Left lung (tissue), 10 donors: ENCODE data around the gene LKAAEAR1. TPM values are rescaled to one million over a fixed set of nuclear protein-coding genes. Genes with fewer than 3 reads are reported as not detected.

Source experiments
- ATAC-seq: fragments of 200-7000 bp; cut with Tn5 transposase; one replicate; pipeline ENCODE4 v1.9.1; 2020; ENCODE audit warnings: moderate library complexity
- DNase-seq, 4 donors: peaks; one replicate each; pipeline ENCODE4 v3.0.0-alpha.2; 2013 to 2020
- H3K27ac ChIP-seq, 2 donors: fragments of 200-600 bp; sonication (generic) in 1 of 2; one replicate each; pipeline versions ENCODE4 v1.5.0 to v1.8.0; 2020 to 2021
- H3K27me3 ChIP-seq, 2 donors: fragments of 200-600 bp; sonication (generic) in 1 of 2; one replicate each; pipeline versions ENCODE4 v1.5.0 to v1.8.0; 2020 to 2021
- H3K36me3 ChIP-seq, 2 donors: fragments of 200-600 bp; sonication (generic) in 1 of 2; one replicate each; pipeline versions ENCODE4 v1.5.0 to v1.8.0; 2020 to 2021
- H3K4me1 ChIP-seq, 2 donors: fragments of 200-600 bp; one replicate each; pipeline ENCODE4 v1.8.0; 2021
- H3K4me3 ChIP-seq, 2 donors: fragments of 200-600 bp; sonication (generic) in 1 of 2; one replicate each; pipeline versions ENCODE4 v1.5.0 to v1.8.0; 2020 to 2021; ENCODE audit warnings: mild to moderate bottlenecking in 1 of 2
- H3K9me3 ChIP-seq, 2 donors: fragments of 200-600 bp; sonication (generic) in 1 of 2; one replicate each; pipeline versions ENCODE4 v1.5.0 to v1.8.0; 2020 to 2021
- CTCF ChIP-seq, 2 donors: fragments of 200-600 bp; sonication (generic) in 1 of 2; IDR thresholded peaks; one replicate each; pipeline versions ENCODE4 v1.5.0 to v1.8.0; 2021; ENCODE audit warnings: antibody characterized with exemption in 2 of 2
- intact Hi-C, 2 donors: fragments of 100-400 bp; cut with DNase I; formaldehyde crosslinking; loops; one replicate each; pipeline versions ENCODE4 v1.11.2 to v1.14.2; 2022
- polyA plus RNA-seq, 6 donors: library from polyadenylated mRNA; unstranded; fragments of 120-200 nt; gene quantifications; one replicate each; pipeline ENCODE4 v1.2.1, GENCODE V29; 2013; ENCODE audit not compliant: insufficient read length in 6 of 6
- total RNA-seq, 2 donors: library from RNA; stranded (reverse); fragmentation: NEBNext Ultra II Directional; extraction: Animal tissue kit (Norgen Biotek cat#: 25700); gene quantifications; one replicate each; pipeline ENCODE4 v1.2.1, GENCODE V29; 2021
- donor health status: DM: no; HTN: yes; CAD: no.
- donor health status: DM: no; HTN: no; CAD: no.

The LKAAEAR1 gene
- total and polyA plus RNA-seq, 8 donors, result 0.38 to 0.70 (median 0.45) TPM; not detected in 1

GRCh38 chr20:64041040-64041780 lies 43.0 kb downstream of the LKAAEAR1 start:
- H3K27ac ChIP-seq, result peak overlapping the region in 1 of 2 donors; percentile 80
- H3K9me3 ChIP-seq, result no peaks in the 10 kb centered on the region
- H3K4me1 ChIP-seq, result peaks cover 21 to 50% of the 10 kb centered on the region in 2 donors
- no peak for TF ChIP-seq CTCF (IDR thresholded peaks at IDR 0.05)
- H3K27me3 ChIP-seq, result peaks cover 32 to 88% of the 10 kb centered on the region in 2 donors
- H3K4me3 ChIP-seq, result no peak overlapping the region
- intact Hi-C loops, result no loop called here
- no peak for DNase-seq
- H3K36me3 ChIP-seq, result no peaks in the 10 kb centered on the region
- no peak for ATAC-seq

- no peak for ATAC-seq
- intact Hi-C loops, result no loop called here
- DNase-seq, result no peak
- Histone ChIP-seq H3K27ac (peak overlapping the region in 1 of 2 donors; percentile 80), H3K9me3 (no peaks in the 10 kb centered on the region), H3K4me1 (peaks cover 21 to 50% of the 10 kb centered on the region in 2 donors), H3K27me3 (peaks cover 32 to 85% of the 10 kb centered on the region in 2 donors), H3K36me3 (peaks cover 0 to 2% of the 10 kb centered on the region in 2 donors), H3K4me3 (no peak overlapping the region)
- no peak for TF ChIP-seq CTCF (IDR thresholded peaks at IDR 0.05)
Measured at GRCh38 chr20:64040231-64041039, 43.8 kb downstream of the LKAAEAR1 start.

- no peaks in the 10 kb centered on the region for H3K9me3 ChIP-seq
- H3K4me3 ChIP-seq, result peak overlapping the region; percentile 38 to 53
- no peak for DNase-seq
- peaks cover 21 to 50% of the 10 kb centered on the region in 2 donors for H3K4me1 ChIP-seq
- H3K36me3 ChIP-seq, result peaks cover 0 to 11% of the 10 kb centered on the region in 2 donors
- peak overlapping the region in 1 of 2 donors; percentile 16 for H3K27ac ChIP-seq
- no peak for TF ChIP-seq CTCF (IDR thresholded peaks at IDR 0.05)
- peaks cover 32 to 76% of the 10 kb centered on the region in 2 donors for H3K27me3 ChIP-seq
- ATAC-seq, result peak; percentile 40
- intact Hi-C loops, result no loop called here
Measured at GRCh38 chr20:64039293-64040160, 44.7 kb downstream of the LKAAEAR1 start.

- TF ChIP-seq CTCF (IDR thresholded peaks at IDR 0.05), result peak; percentile 68 to 77
- Histone ChIP-seq H3K4me1 (peaks cover 21 to 50% of the 10 kb centered on the region in 2 donors), H3K27ac (peak overlapping the region; percentile 76 to 78), H3K4me3 (peak overlapping the region; percentile 38 to 53), H3K9me3 (no peaks in the 10 kb centered on the region), H3K27me3 (peaks cover 32 to 76% of the 10 kb centered on the region in 2 donors), H3K36me3 (peaks cover 0 to 19% of the 10 kb centered on the region in 2 donors)
- DNase-seq (peak in 3 of 4 donors; percentile 77 to 96 (median 77)), ATAC-seq (peak; percentile 94)
- intact Hi-C loops, result no loop called here
Measured at GRCh38 chr20:64038565-64039292, 45.5 kb downstream of the LKAAEAR1 start.
